Heart right ventricle (tissue), 16 donors: ENCODE data around the gene LRRC19. TPM values are rescaled to one million over a fixed set of nuclear protein-coding genes. Genes with fewer than 3 reads are reported as not detected.
A peak's percentile ranks its signal among the peaks of the same experiment; 100 is the strongest.

Experiments used
- ATAC-seq, 8 donors: fragments of 200-7000 bp; cut with Tn5 transposase; one replicate each; pipeline ENCODE4 v1.9.1; 2020; ENCODE audit warnings: mild to moderate bottlenecking in 8 of 8, moderate library complexity in 8 of 8, moderate number of reproducible peaks in 1 of 8
- DNase-seq, 2 donors: peaks; one replicate each; pipeline ENCODE4 v3.0.0-alpha.2; 2020
- H3K27ac ChIP-seq, 10 donors: fragments of 200-600 bp; sonication (generic) in 2 of 10; one replicate each; pipeline versions ENCODE4 v1.5.0 to v1.8.0; 2020 to 2022; ENCODE audit warnings: mild to moderate bottlenecking in 3 of 10
- H3K27me3 ChIP-seq, 7 donors: fragments of 200-600 bp; one replicate each; pipeline ENCODE4 v1.8.0; 2021 to 2022; ENCODE audit warnings: mild to moderate bottlenecking in 2 of 7
- H3K36me3 ChIP-seq, 9 donors: fragments of 200-600 bp; sonication (generic) in 1 of 9; one replicate each; pipeline versions ENCODE4 v1.5.0 to v1.8.0; 2020 to 2022; ENCODE audit warnings: mild to moderate bottlenecking in 2 of 9
- H3K4me1 ChIP-seq, 9 donors: fragments of 200-600 bp; sonication (generic) in 1 of 9; one replicate each; pipeline versions ENCODE4 v1.5.0 to v1.8.0; 2020 to 2022; ENCODE audit warnings: mild to moderate bottlenecking in 4 of 9
- H3K4me3 ChIP-seq, 10 donors: fragments of 200-600 bp; sonication (generic) in 2 of 10; one replicate each; pipeline versions ENCODE4 v1.5.0 to v1.8.0; 2020 to 2022; ENCODE audit warnings: mild to moderate bottlenecking in 7 of 10, moderate library complexity in 2 of 10
- H3K9me3 ChIP-seq, 11 donors: fragments of 200-600 bp in 10 of 11; sonication (generic) in 2 of 11; one replicate each; pipeline versions ENCODE4 v1.5.0 to v1.8.0; 2013 to 2022; ENCODE audit warnings: mild to moderate bottlenecking in 2 of 11, control low read depth in 1 of 11, moderate library complexity in 1 of 11
- WGBS, 2 donors: extraction: QIAGEN DNeasy Blood & Tissue Kit; methylation state at CpG; one replicate each; pipeline ENCODE4 v1.1.7; 2013; ENCODE audit warnings: inconsistent platforms in 1 of 2; 5-methylcytosine and 5-hydroxymethylcytosine counted together
- intact Hi-C, 10 donors: fragments of 100-400 bp; cut with DNase I; formaldehyde crosslinking; loops; one replicate each; pipeline versions ENCODE4 v1.11.1 to v1.14.2; 2022
- polyA plus RNA-seq, 2 donors: library from polyadenylated mRNA; stranded (reverse); fragments of 200-250 nt; gene quantifications; one replicate each; pipeline ENCODE4 v1.2.3, GENCODE V29; 2013
- total RNA-seq, 10 donors: library from RNA; stranded (reverse); fragmentation: NEBNext Ultra II Directional in 3 of 10; extraction: Animal tissue kit (Norgen Biotek cat#: 25700) in 3 of 10; gene quantifications; one replicate each; pipeline versions ENCODE4 v1.2.1 to v1.2.4, GENCODE V29; 2021 to 2023
- TF ChIP-seq, protein P1 (sequence below), 9 donors: fragments of 200-600 bp; sonication (generic) in 2 of 9; IDR thresholded peaks; one replicate each; pipeline versions ENCODE4 v1.5.0 to v1.8.0; 2021 to 2022; ENCODE audit warnings: antibody characterized with exemption in 9 of 9, mild to moderate bottlenecking in 5 of 9, moderate library complexity in 1 of 9
- donor health status: Arrhythmogenic right ventricular cardiomyopathy.
- donor health status: ischemic (EF 13 %, LVEDD 7.1; RV severe dilation, severe dysfunction).
- donor health status: healthy with polysubstance abuse.
- donor health status: DM: no; HTN: yes; CAD: no.
- donor health status: DM: no; HTN: no; CAD: no.
- donor health status: ischemic (EF 25% LVEDD 6.9; RV normal size, moderate dysfunction).
- donor health status: ischemic (EF 25% LVEDD 5.7; RV mildly dilated, moderate dysfunction).
- donor health status: healthy.
- donor health status: DM: yes; HTN: yes; CAD: no.
- donor health status: Ischemic cardiomyopathy.
- donor health status: ischemic (EF 35%, LVEDD 5.7; RV mildly dilated, moderate dysfunction).
- donor health status: nonischemic (EF 11% LVEDD 7.7; RV severe dilation, severe dysfunction).
- donor health status: DM: yes; HTN: yes; CAD: no.
- donor health status: PGD.
- donor health status: ischemic (EF 29% LVEDD 5.4; RV normal size, mild dysfunction).
- donor health status: nonischemic (EF 23%, LVEDD 6.1; RV moderate dilation, normal function).

Gene LRRC19
- total and polyA plus RNA-seq, 12 donors: not detected

DNA sequence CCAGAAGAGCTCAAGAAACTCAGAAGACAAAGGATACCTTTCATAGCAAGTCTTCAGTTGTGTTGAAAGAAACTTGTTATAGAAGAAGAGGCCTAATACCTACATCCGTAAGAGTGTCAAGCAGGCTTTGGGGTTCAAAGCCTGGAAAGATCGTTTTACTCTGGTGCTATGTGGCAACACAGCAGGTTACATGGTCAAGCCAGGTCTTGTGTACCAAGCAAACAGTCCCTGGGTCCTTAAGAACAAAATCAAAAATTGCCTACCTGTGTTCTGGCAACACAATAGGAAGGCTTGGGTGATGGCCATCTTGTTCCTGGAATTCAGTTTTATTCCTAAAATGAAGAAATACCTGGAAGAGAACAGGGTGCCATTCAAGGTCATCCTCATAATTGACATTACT is 32.0 kb upstream of the LRRC19 start:
- TF ChIP-seq, protein P1, sequence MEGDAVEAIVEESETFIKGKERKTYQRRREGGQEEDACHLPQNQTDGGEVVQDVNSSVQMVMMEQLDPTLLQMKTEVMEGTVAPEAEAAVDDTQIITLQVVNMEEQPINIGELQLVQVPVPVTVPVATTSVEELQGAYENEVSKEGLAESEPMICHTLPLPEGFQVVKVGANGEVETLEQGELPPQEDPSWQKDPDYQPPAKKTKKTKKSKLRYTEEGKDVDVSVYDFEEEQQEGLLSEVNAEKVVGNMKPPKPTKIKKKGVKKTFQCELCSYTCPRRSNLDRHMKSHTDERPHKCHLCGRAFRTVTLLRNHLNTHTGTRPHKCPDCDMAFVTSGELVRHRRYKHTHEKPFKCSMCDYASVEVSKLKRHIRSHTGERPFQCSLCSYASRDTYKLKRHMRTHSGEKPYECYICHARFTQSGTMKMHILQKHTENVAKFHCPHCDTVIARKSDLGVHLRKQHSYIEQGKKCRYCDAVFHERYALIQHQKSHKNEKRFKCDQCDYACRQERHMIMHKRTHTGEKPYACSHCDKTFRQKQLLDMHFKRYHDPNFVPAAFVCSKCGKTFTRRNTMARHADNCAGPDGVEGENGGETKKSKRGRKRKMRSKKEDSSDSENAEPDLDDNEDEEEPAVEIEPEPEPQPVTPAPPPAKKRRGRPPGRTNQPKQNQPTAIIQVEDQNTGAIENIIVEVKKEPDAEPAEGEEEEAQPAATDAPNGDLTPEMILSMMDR (IDR thresholded peaks at IDR 0.05): no peak
- intact Hi-C loops: loop anchor here in 8 of 10 donors (5.0 to 10.0 kb wide), 5 partner anchors 157 to 237 kb away; no protein-coding TSS in a partner anchor
- Histone ChIP-seq H3K9me3 (no peaks in the 10 kb centered on the region), H3K36me3 (peaks cover 0 to 11% (median 0%) of the 10 kb centered on the region in 9 donors), H3K4me3 (no peak overlapping the region), H3K4me1 (peaks cover 0 to 6% (median 0%) of the 10 kb centered on the region in 9 donors), H3K27ac (no peak overlapping the region), H3K27me3 (no peaks in the 10 kb centered on the region)
- no peak for ATAC-seq
- WGBS, 2 donors: 96 to 98% methylated on average over 2 of the region's 2 CpGs
- DNase-seq: no peak

DNA sequence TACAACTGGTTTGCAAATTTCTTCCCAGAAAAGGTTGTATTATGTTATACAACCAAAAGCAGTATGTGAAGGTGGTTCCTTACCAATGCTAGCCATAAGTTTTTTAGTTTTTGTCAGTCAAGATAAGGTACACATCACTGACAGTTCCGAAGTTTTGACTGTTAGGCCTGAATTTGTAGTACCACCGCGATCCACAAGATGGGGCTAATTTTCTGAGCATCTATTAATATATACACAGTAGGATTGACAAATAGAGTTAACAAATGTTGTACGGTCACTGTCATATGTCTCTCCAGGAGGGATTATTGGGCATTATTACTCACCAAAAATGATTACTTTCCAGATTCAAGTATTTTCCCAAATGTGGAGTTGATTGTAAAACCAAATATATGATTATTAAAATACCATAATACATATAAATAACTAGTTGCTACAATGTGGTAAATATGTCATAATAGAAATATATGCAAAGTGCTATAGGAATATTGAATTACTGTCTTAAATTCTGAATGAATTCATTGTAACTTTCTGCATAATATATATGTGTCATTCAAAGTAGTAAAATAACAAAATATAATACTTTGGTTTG is 28.4 kb upstream of the LRRC19 start:
- Histone ChIP-seq H3K9me3 (no peaks in the 10 kb centered on the region), H3K4me1 (peaks cover 0 to 6% (median 0%) of the 10 kb centered on the region in 9 donors), H3K36me3 (peaks cover 0 to 18% (median 0%) of the 10 kb centered on the region in 9 donors), H3K27ac (no peak overlapping the region), H3K4me3 (no peak overlapping the region), H3K27me3 (no peaks in the 10 kb centered on the region)
- TF ChIP-seq, protein P1 (IDR thresholded peaks at IDR 0.05): peak; percentile 70 to 91 (median 83)
- DNase-seq (peak in 1 of 2 donors; percentile 63), ATAC-seq (peak in 4 of 8 donors; percentile 48 to 74 (median 61))
- WGBS, 2 donors: 5 to 8% methylated on average over 4 of the region's 4 CpGs
- intact Hi-C loops: loop anchor here (1.0 to 10.0 kb wide), 11 partner anchors 48 to 248 kb away; no protein-coding TSS in a partner anchor

DNA sequence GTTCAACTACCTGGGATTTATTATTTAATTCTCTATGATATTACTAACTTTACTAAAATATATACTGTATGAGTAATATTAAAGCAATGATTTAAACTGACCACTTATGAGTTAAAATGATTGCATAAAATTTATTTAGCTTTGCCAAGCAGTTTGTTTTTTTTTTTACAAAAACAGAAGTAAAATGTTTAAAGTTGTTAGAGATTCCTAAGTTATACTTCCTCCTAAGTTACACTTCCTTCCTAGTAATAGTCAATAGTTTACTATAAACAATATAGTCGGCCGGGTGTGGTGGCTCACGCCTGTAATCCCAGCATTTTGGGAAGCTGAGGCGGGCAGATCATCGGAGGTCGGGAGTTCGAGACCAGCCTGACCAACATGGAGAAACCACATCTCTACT is 23.7 kb upstream of the LRRC19 start:
- ATAC-seq: no peak
- no peaks in the 10 kb centered on the region for H3K27me3 ChIP-seq
- intact Hi-C loops: loop anchor here in 1 of 10 donors (10.0 kb wide), 1 partner anchor 526 kb away; no protein-coding TSS in a partner anchor
- WGBS, 2 donors: 92% methylated on average over 7 of the region's 7 CpGs
- H3K27ac ChIP-seq: no peak overlapping the region
- no peaks in the 10 kb centered on the region for H3K9me3 ChIP-seq
- no peak for DNase-seq
- TF ChIP-seq, protein P1 (IDR thresholded peaks at IDR 0.05): no peak
- peaks cover 0 to 6% (median 0%) of the 10 kb centered on the region in 9 donors for H3K4me1 ChIP-seq
- H3K36me3 ChIP-seq: peaks cover 0 to 25% (median 7%) of the 10 kb centered on the region in 9 donors
- no peak overlapping the region for H3K4me3 ChIP-seq

DNA sequence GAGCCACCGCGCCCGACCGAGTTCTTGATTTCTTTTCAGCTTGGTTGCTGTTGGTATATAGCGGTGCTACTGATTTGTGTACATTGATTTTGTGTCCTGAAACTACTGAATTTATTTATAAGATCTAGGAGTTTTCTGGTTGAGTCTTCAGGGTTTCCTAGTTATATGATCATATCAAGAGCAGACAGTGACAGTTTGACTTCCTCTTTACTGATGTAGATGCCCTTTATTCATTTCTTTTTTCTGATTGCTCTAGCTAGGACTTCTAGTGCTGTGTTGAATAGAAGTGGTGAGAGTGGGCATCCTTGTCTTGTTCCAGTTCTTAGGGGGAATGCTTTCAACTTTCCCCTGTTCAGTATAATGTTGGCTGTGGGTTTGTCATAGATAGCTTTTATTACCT is 17.4 kb upstream of the LRRC19 start:
- no peak for ATAC-seq
- TF ChIP-seq, protein P1 (IDR thresholded peaks at IDR 0.05): no peak
- 92 to 98% methylated on average over 5 of the region's 5 CpGs for WGBS, 2 donors
- intact Hi-C loops: loop anchor here in 1 of 10 donors (10.0 kb wide), 1 partner anchor 532 kb away; no protein-coding TSS in a partner anchor
- H3K36me3 ChIP-seq: peaks cover 0 to 57% (median 16%) of the 10 kb centered on the region in 9 donors
- no peaks in the 10 kb centered on the region for H3K4me1 ChIP-seq
- no peak overlapping the region for H3K4me3 ChIP-seq
- no peak for DNase-seq
- H3K27me3 ChIP-seq: no peaks in the 10 kb centered on the region
- no peaks in the 10 kb centered on the region for H3K9me3 ChIP-seq
- H3K27ac ChIP-seq: no peak overlapping the region
